ENCODE measurements around the gene SLC10A3. TPM values are rescaled to one million over a fixed set of nuclear protein-coding genes. Genes with fewer than 3 reads are reported as not detected.

SLC10A3 gene
- total RNA-seq, 2 experiments from 2014 or later: 15.7 to 16.4 TPM

GRCh38 chrX:154506483-154507332 is 16.3 kb upstream of the SLC10A3 start:
- Mint-ChIP-seq H3K4me3 (no peak overlapping the region), H3K9me3 (no peaks in the 10 kb centered on the region), H3K27ac (no peak overlapping the region), H3K27me3 (no peaks in the 10 kb centered on the region), H3K4me1 (ENCODE audit: low read depth) (peaks cover 6% of the 10 kb centered on the region), H3K36me3 (ENCODE audit: low read depth) (peaks cover 15% of the 10 kb centered on the region)
- no peaks in the 10 kb centered on the region for H3K9me3 ChIP-seq (ENCODE audit: control insufficient read depth in 1 of 2, insufficient read depth in 1 of 2, low read length in 2 of 2)
- H3K27me3 ChIP-seq (ENCODE audit: control insufficient read depth in 1 of 2, insufficient read depth in 2 of 2, low read length in 2 of 2): no peaks in the 10 kb centered on the region
- TF ChIP-seq CTCF (IDR thresholded peaks at IDR 0.05): no peak
- H3K36me3 ChIP-seq (ENCODE audit: insufficient read depth, low read length): peaks cover 26% of the 10 kb centered on the region
- DNase-seq: no peak
- ChIA-PET CTCF (no interaction called here), POLR2A (no interaction called here)
- no peak for ATAC-seq (ENCODE audit: poor library complexity)
- H3K4me3 ChIP-seq (ENCODE audit: low read length): no peak overlapping the region
- H3K27ac ChIP-seq (ENCODE audit: low read depth in 1 of 2, low read length in 2 of 2): no peak overlapping the region
- intact Hi-C loops (cut with DNase I, micrococcal nuclease): no loop called here
- H3K4me1 ChIP-seq (ENCODE audit: insufficient read depth, low read length): peaks cover 8% of the 10 kb centered on the region

DNA sequence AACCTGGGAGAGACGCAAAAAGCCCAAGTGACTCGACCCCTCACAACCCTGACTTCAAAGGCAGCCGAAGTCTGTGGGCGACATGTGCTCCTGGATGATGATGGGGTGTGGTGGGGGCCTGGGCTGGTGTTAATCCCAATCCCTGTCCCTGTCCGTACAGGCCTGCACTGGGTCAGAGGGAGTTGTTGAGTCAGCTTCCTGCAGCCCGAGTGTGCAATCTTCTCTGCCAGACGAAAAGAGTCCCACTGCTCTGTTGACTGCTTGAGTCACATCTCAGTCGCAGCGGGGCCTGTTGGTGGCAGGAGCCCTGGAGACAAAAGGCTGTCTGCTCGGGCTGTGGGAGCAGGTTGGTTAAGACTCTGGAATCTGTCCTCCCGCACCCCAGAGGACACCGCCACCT is 15.3 kb upstream of the SLC10A3 start:
- H3K9me3 ChIP-seq (ENCODE audit: control insufficient read depth in 1 of 2, insufficient read depth in 1 of 2, low read length in 2 of 2): no peaks in the 10 kb centered on the region
- no peak overlapping the region for H3K4me3 ChIP-seq (ENCODE audit: low read length)
- H3K27ac ChIP-seq (ENCODE audit: low read depth in 1 of 2, low read length in 2 of 2): no peak overlapping the region
- no peaks in the 10 kb centered on the region for H3K27me3 Mint-ChIP-seq
- ChIA-PET CTCF (no interaction called here), POLR2A (no interaction called here)
- H3K27ac Mint-ChIP-seq: no peak overlapping the region
- no peak for TF ChIP-seq CTCF (IDR thresholded peaks at IDR 0.05)
- H3K27me3 ChIP-seq (ENCODE audit: control insufficient read depth in 1 of 2, insufficient read depth in 2 of 2, low read length in 2 of 2): no peaks in the 10 kb centered on the region
- no peaks in the 10 kb centered on the region for H3K9me3 Mint-ChIP-seq
- peaks cover 10% of the 10 kb centered on the region for H3K36me3 Mint-ChIP-seq (ENCODE audit: low read depth)
- no peak for DNase-seq
- H3K36me3 ChIP-seq (ENCODE audit: insufficient read depth, low read length): peaks cover 26% of the 10 kb centered on the region
- H3K4me3 Mint-ChIP-seq: no peak overlapping the region
- peaks cover under 1% of the 10 kb centered on the region for H3K4me1 Mint-ChIP-seq (ENCODE audit: low read depth)
- no peaks in the 10 kb centered on the region for H3K4me1 ChIP-seq (ENCODE audit: insufficient read depth, low read length)
- intact Hi-C loops (cut with DNase I, micrococcal nuclease): no loop called here
- ATAC-seq (ENCODE audit: poor library complexity): no peak

DNA sequence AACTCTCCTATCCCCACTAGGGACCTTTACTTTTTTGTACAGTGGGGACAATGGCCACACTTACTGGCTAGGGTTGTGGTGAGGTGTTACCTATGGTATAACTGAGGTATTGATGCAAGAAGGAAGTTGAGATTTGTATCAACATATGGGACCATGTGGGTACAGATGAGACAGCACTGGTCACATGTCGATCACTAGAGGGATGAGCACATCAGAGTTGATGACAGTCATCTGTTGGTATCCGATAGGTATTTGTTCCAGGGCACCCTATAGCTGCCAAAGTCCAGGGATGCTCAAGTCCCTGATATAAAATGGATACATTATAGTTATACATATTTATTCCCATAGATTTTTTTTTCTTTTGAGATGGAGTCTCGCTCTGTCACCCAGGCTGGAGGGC is 12.6 kb upstream of the SLC10A3 start:
- Mint-ChIP-seq H3K27ac (no peak overlapping the region), H3K36me3 (ENCODE audit: low read depth) (peaks cover 5% of the 10 kb centered on the region)
- no peak for ATAC-seq (ENCODE audit: poor library complexity)

More for the DNA sequence above, 12.6 kb upstream of the SLC10A3 start:
- Histone ChIP-seq H3K4me3 (ENCODE audit: low read length) (no peak overlapping the region), H3K27me3 (ENCODE audit: control insufficient read depth in 1 of 2, insufficient read depth in 2 of 2, low read length in 2 of 2) (no peaks in the 10 kb centered on the region), H3K4me1 (ENCODE audit: insufficient read depth, low read length) (no peaks in the 10 kb centered on the region), H3K27ac (ENCODE audit: low read depth in 1 of 2, low read length in 2 of 2) (no peak overlapping the region), H3K36me3 (ENCODE audit: insufficient read depth, low read length) (peaks cover 15% of the 10 kb centered on the region), H3K9me3 (ENCODE audit: control insufficient read depth in 1 of 2, insufficient read depth in 1 of 2, low read length in 2 of 2) (no peaks in the 10 kb centered on the region)
- TF ChIP-seq CTCF (IDR thresholded peaks at IDR 0.05): no peak
- no peaks in the 10 kb centered on the region for H3K4me1 Mint-ChIP-seq (ENCODE audit: low read depth)
- CTCF ChIA-PET: interaction anchor here (0.7 kb wide), 1 partner anchor 10 kb away, joined by 3 read pairs; no protein-coding TSS in a partner anchor
- POLR2A ChIA-PET: interaction anchor here (1.2 kb wide), 1 partner anchor 12 kb away, joined by 3 read pairs; no protein-coding TSS in a partner anchor
- H3K27me3 Mint-ChIP-seq: no peaks in the 10 kb centered on the region
- H3K4me3 Mint-ChIP-seq: no peak overlapping the region
- intact Hi-C loops (cut with DNase I, micrococcal nuclease): no loop called here
- no peaks in the 10 kb centered on the region for H3K9me3 Mint-ChIP-seq
- DNase-seq: no peak
